Measurements from ENCODE around the gene CUL4B.
"Not testable (repeated sequence)": the region's sequence is repeated elsewhere in the genome, so short reads cannot be mapped to it uniquely, and the experiment has no call there.

The CUL4B gene

DNA sequence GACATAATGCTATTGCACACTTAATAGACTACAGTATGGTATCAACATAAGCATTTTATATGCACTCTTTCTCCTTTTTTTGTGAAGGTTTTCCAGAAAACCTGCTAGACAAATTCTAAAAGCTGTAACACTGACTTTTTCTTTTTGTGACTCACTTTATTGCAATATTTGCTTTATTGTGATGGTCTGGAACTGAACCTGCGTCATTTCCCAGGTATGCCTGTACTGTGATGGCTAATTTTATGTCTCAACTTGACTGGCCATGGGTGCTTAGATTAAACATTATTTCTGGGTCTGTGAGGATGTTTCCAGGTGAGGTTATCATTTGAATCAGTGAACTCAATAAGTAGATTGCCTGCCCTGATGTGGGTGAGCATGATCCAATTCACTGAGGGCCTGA, 56.2 kb downstream of the CUL4B start:
- Mint-ChIP-seq H3K36me3 (ENCODE audit: insufficient read depth) (no peaks in the 10 kb centered on the region), H3K4me1 (no peaks in the 10 kb centered on the region), H3K27me3 (no peaks in the 10 kb centered on the region), H3K4me3 (no peak overlapping the region), H3K27ac (ENCODE audit: low read depth) (no peak overlapping the region), H3K9me3 (no peaks in the 10 kb centered on the region)
- ATAC-seq (replicated peaks; ENCODE audit: extremely low read depth, poor library complexity, severe bottlenecking) (no peak), DNase-seq (ENCODE audit: low spot score in 2 of 2) (no peak)

DNA sequence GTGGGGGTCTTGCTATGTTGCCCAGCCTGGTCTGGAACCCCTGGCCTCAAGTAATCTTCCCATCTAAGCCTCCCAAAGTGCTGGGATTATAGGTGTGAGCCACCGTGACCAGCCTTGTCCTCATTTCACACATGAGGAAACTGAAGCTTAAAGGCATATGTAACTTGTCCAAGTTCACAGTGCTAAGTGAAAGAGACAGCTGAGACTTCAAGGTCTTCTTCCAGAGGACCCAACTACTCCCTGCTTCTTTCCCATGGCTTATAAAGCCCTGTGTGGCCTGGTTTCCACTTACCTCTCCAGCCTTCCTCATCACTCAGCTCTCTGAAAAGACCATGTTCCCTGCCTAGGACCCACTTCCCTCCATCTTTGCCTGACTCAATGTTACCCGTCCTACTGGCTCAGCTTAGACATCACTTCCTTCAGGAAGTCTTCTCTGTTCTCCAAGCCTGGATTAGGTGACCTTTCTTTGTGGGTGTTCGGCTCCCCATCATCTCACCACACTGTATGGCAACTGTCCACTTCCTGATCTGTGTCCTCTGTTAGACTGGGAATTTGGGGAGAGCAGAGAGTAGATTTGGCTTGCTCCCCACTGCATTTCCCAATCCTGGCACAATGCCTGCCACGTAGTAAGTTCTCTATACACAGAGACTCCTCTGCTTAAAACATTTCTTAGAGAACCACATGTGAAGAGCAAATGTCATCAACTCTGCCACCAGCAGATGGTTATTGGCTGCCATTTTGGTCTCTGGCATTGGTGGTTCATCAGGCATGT, 61.3 kb downstream of the CUL4B start:
- Mint-ChIP-seq H3K4me1 (peaks cover 7% of the 10 kb centered on the region), H3K36me3 (ENCODE audit: insufficient read depth) (peaks cover 2% of the 10 kb centered on the region), H3K9me3 (no peaks in the 10 kb centered on the region), H3K27ac (ENCODE audit: low read depth) (no peak overlapping the region), H3K27me3 (no peaks in the 10 kb centered on the region), H3K4me3 (no peak overlapping the region)
- ATAC-seq (replicated peaks; ENCODE audit: extremely low read depth, poor library complexity, severe bottlenecking) (no peak), DNase-seq (ENCODE audit: low spot score in 2 of 2) (no peak)

DNA sequence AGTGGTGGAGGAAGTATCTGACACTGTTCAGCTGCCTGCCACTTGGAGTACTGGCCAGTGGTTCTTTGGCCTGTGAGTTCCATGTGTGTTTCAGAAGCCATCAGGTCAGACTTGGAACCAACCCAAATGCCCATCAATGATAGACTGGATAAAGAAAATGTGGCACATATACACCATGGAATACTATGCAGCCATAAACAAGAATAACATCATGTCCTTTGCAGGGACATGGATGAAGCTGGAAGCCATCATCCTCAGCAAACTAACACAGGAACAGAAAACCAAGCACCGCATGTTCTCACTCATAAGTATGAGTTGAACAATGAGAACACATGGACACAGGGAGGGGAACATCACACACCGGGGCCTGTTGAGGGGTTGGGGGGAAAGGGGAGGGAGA, 70.6 kb downstream of the CUL4B start:
- H3K4me1 Mint-ChIP-seq: peaks cover 18% of the 10 kb centered on the region
- H3K27me3 Mint-ChIP-seq; H3K27ac Mint-ChIP-seq (ENCODE audit: low read depth); H3K9me3 Mint-ChIP-seq; H3K36me3 Mint-ChIP-seq (ENCODE audit: insufficient read depth); H3K4me3 Mint-ChIP-seq; ATAC-seq (replicated peaks; ENCODE audit: extremely low read depth, poor library complexity, severe bottlenecking); DNase-seq (ENCODE audit: low spot score in 2 of 2): not testable (repeated sequence)

DNA sequence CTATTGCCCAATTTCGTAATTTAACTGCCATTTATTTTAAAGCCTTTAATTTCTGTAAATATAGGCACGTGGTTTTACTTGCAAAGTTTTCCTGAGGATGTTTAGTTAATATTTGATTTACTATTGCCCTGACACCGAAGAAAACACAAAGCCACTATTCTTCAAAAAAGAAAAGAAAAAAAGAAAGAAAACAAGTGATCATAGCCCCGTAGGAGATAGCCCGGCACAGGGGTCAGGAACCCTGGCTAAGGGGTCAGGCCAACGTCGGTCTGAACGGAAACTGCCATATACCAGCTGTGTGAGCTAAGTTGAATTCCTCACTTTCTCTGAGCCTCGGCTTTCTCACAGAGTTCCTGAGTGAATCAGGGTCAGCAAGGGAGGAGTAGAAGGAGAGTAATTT, 74.0 kb downstream of the CUL4B start:
- Mint-ChIP-seq H3K27me3 (no peaks in the 10 kb centered on the region), H3K4me3 (no peak overlapping the region), H3K9me3 (no peaks in the 10 kb centered on the region), H3K4me1 (peaks cover 18% of the 10 kb centered on the region), H3K36me3 (ENCODE audit: insufficient read depth) (peaks cover 4% of the 10 kb centered on the region), H3K27ac (ENCODE audit: low read depth) (no peak overlapping the region)
- no peak for DNase-seq (ENCODE audit: low spot score in 2 of 2)
- no peak for ATAC-seq (replicated peaks; ENCODE audit: extremely low read depth, poor library complexity, severe bottlenecking)

DNA sequence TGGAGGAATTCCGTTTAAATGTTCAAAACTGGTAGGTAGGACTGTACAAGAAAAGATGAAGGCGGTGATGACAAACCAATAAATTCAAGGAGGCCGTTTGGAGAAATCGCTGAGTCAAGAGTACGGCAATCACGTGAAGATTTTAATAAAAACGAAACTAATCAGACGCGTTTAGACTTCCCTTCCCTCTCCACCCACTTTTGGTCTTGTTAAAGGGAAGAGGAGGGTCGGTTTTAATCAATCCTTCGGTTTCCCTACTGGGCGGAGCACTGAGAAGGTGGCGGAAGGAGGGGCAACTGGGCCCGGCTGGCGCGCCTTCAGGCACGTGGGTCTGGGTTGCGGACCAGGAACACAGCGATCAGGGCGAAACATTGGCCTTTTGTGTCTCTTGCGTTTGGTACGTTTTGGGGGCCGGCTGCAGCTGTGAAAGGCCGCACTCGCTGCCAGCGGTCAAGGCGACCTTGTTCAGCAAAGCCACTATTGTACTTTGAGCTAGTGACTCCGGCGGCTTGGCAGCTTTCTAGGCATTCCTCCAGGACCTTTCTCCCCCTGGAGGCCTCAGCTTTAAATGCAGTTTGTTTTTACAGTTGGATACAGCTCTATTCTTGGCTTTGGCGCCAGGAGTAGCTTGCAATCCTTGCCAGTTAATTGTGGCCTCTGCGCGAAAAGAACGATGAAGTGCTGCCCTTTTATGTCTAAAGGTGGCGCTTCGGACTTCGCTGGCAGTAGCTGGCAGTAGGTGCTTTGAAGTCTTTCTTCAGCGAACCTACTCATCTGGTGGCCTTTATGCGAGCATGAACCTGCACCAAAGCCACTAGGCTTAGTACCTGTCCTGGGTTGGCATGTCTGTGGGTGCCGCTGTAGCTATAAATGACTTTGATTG, 74.9 kb downstream of the CUL4B start:
- Mint-ChIP-seq H3K27me3 (no peaks in the 10 kb centered on the region), H3K4me1 (peaks cover 18% of the 10 kb centered on the region), H3K27ac (ENCODE audit: low read depth) (peak overlapping the region; percentile 92), H3K9me3 (no peaks in the 10 kb centered on the region), H3K4me3 (peak overlapping the region; percentile 82), H3K36me3 (ENCODE audit: insufficient read depth) (peaks cover 4% of the 10 kb centered on the region)
- DNase-seq (ENCODE audit: low spot score in 2 of 2) (peak; percentile 16 to 23), ATAC-seq (replicated peaks; ENCODE audit: extremely low read depth, poor library complexity, severe bottlenecking) (peak; percentile 70)

DNA sequence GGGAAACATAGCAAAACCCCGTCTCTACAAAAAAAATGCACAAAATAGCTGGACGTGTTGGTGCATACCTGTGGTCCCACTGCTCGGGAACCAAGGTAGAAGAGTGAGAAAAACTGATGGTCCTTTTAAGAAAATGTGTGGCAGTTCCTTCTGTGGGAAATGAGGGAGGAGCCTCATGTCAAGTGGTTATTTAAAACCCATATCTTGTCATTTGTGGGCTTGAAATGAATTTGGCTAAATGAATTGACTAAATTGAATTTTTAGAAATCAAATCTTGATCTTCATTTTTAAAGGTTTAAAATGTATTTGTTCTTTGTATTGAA, 75.5 kb downstream of the CUL4B start:
- DNase-seq (ENCODE audit: low spot score in 2 of 2) (no peak), ATAC-seq (replicated peaks; ENCODE audit: extremely low read depth, poor library complexity, severe bottlenecking) (no peak)
- H3K4me3 Mint-ChIP-seq: peak overlapping the region; percentile 82
- peaks cover 18% of the 10 kb centered on the region for H3K4me1 Mint-ChIP-seq
- peak overlapping the region; percentile 92 for H3K27ac Mint-ChIP-seq (ENCODE audit: low read depth)
- no peaks in the 10 kb centered on the region for H3K27me3 Mint-ChIP-seq
- no peaks in the 10 kb centered on the region for H3K9me3 Mint-ChIP-seq
- peaks cover 4% of the 10 kb centered on the region for H3K36me3 Mint-ChIP-seq (ENCODE audit: insufficient read depth)

DNA sequence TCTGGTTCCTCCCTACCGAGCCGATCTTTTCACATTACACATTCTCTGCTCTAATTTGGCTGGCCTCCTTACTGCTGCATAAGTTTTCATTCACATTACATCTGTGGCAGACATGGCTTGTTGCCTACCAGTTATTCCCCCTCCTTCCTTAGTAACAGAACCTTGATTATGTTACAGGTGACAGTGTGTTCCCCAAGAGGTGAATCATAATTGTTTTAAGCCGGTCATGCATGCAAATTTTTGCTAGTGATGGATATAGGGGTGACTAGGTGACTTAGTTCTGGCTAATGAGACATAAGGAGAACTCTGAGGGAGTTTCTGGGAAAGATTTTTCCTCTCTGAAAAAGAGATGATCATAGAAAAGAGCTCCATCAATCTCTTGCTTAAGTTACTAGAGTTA, 83.3 kb downstream of the CUL4B start:
- no peaks in the 10 kb centered on the region for H3K4me1 Mint-ChIP-seq
- no peak overlapping the region for H3K27ac Mint-ChIP-seq (ENCODE audit: low read depth)
- no peak overlapping the region for H3K4me3 Mint-ChIP-seq
- no peaks in the 10 kb centered on the region for H3K36me3 Mint-ChIP-seq (ENCODE audit: insufficient read depth)
- no peaks in the 10 kb centered on the region for H3K9me3 Mint-ChIP-seq
- DNase-seq (ENCODE audit: low spot score in 2 of 2) (no peak), ATAC-seq (replicated peaks; ENCODE audit: extremely low read depth, poor library complexity, severe bottlenecking) (no peak)
- H3K27me3 Mint-ChIP-seq: no peaks in the 10 kb centered on the region

DNA sequence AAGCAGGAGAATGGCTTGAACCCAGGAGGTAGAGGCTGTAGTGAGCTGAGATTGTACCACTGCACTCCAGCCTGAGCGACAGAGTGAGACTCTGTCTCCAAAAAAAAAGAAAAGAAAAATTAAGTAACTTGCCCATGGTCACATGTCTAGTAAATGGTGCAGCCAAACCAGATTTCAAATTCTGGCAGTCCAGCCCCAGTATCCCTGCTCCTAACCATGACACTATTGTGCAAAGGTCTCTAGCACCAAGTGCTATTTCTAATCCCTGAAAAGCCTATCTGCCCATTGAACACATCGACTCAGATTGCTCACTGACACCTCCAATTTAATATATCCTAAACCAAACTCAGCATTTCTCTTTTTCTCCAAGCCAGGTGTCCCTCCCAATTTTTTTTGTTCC, 84.0 kb downstream of the CUL4B start:
- Mint-ChIP-seq H3K9me3 (no peaks in the 10 kb centered on the region), H3K27ac (ENCODE audit: low read depth) (no peak overlapping the region), H3K4me1 (no peaks in the 10 kb centered on the region), H3K4me3 (no peak overlapping the region), H3K27me3 (no peaks in the 10 kb centered on the region), H3K36me3 (ENCODE audit: insufficient read depth) (no peaks in the 10 kb centered on the region)
- no peak for DNase-seq (ENCODE audit: low spot score in 2 of 2)
- no peak for ATAC-seq (replicated peaks; ENCODE audit: extremely low read depth, poor library complexity, severe bottlenecking)

DNA sequence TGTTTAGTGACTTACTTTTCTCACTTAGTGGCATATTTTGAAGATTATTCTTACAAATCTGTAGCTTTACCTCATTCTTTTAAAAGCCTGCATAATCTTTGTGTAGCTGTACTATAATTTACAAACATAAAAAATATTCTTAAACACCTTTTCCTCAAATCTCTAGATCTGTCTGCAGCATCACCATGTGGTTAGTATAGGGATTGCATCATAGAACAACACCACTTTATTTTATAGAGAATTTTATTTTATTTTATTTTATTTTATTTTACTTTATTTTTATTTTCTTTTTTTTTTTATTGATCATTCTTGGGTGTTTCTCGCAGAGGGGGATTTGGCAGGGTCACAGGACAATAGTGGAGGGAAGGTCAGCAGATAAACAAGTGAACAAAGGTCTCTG, 85.3 kb downstream of the CUL4B start:
- H3K9me3 Mint-ChIP-seq; H3K27me3 Mint-ChIP-seq; H3K4me1 Mint-ChIP-seq; H3K27ac Mint-ChIP-seq (ENCODE audit: low read depth); DNase-seq (ENCODE audit: low spot score in 2 of 2); H3K36me3 Mint-ChIP-seq (ENCODE audit: insufficient read depth); H3K4me3 Mint-ChIP-seq; ATAC-seq (replicated peaks; ENCODE audit: extremely low read depth, poor library complexity, severe bottlenecking): not testable (repeated sequence)

All from central memory CD8-positive, alpha-beta T cell (primary cell).